ENCODE measurements around the gene ZBTB46.

Gene ZBTB46

DNA sequence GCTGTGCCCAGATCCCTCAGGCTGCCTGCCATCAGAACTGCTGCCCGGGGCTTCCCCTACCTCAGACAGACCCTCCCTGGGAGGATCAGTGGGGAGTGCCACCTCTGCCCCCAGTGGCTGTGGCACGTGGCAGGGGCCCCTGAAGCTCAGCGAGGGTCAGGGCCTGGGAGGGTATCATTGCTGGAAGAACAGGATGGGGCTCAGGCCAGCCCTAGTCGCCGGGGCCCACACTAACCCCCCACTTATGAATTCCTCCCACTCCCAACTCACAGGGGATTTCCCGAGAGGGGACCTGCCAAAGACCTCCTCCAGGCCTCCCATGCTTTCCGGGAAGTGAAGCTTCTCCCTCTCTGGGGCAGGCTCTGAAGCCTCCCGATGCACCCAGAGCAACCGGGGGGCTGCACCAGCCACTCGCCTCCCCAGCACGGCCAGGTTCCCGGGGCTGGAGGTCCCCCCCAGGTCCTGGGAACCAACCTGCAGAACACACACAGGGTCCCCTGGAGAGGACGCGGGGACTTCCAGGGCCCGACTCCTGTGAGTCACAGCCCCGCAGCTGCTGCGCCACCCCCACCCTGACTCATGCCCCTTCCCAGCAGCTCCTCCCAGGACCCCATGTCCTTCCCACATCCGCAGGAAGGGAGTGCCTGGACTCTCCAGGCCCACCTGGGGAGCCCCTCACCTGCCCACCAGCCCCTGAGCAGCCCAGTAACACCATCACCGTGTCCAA lies 132.2 kb downstream of the ZBTB46 start:
- peak; percentile 82 for DNase-seq (ENCODE audit: low spot score)
- TF ChIP-seq, protein P1, sequence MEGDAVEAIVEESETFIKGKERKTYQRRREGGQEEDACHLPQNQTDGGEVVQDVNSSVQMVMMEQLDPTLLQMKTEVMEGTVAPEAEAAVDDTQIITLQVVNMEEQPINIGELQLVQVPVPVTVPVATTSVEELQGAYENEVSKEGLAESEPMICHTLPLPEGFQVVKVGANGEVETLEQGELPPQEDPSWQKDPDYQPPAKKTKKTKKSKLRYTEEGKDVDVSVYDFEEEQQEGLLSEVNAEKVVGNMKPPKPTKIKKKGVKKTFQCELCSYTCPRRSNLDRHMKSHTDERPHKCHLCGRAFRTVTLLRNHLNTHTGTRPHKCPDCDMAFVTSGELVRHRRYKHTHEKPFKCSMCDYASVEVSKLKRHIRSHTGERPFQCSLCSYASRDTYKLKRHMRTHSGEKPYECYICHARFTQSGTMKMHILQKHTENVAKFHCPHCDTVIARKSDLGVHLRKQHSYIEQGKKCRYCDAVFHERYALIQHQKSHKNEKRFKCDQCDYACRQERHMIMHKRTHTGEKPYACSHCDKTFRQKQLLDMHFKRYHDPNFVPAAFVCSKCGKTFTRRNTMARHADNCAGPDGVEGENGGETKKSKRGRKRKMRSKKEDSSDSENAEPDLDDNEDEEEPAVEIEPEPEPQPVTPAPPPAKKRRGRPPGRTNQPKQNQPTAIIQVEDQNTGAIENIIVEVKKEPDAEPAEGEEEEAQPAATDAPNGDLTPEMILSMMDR (IDR thresholded peaks at IDR 0.05; ENCODE audit: extremely low read depth, missing control alignments): no peak

DNA sequence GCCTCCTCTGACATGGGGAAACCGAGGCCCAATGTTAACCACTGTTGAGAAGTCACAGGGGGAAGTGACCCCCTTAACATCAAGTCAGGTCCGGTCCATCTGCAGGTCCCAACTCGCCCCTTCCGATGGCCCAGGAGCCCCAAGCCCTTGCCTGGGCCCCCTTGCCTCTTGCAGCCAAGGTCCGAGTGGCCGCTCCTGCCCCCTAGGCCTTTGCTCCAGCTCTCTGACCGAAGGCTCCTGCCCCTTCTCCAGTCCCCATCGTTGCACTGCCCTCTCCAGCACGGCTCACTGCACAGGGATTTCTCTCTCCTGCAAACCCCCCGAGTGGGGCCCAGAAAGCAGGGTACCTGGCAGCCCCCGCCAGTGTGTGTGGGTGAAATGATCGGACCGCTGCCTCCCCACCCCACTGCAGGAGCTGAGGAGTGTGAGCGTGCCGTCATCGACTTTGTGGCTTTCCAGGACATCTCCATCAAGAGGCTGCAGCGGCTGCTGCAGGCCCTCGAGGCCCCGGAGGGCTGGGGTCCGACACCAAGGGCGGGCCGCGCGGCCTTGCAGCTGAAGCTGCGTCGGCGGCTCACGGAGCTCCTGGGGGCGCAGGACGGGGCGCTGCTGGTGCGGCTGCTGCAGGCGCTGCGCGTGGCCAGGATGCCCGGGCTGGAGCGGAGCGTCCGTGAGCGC lies 133.1 kb downstream of the ZBTB46 start:
- TF ChIP-seq, protein P1 (IDR thresholded peaks at IDR 0.05; ENCODE audit: extremely low read depth, missing control alignments): no peak
- no peak for DNase-seq (ENCODE audit: low spot score)

DNA sequence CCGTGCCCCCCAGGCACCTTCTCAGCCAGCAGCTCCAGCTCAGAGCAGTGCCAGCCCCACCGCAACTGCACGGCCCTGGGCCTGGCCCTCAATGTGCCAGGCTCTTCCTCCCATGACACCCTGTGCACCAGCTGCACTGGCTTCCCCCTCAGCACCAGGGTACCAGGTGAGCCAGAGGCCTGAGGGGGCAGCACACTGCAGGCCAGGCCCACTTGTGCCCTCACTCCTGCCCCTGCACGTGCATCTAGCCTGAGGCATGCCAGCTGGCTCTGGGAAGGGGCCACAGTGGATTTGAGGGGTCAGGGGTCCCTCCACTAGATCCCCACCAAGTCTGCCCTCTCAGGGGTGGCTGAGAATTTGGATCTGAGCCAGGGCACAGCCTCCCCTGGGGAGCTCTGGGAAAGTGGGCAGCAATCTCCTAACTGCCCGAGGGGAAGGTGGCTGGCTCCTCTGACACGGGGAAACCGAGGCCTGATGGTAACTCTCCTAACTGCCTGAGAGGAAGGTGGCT lies 133.7 kb downstream of the ZBTB46 start:
- TF ChIP-seq, protein P1 (IDR thresholded peaks at IDR 0.05; ENCODE audit: extremely low read depth, missing control alignments): no peak
- DNase-seq (ENCODE audit: low spot score): no peak

DNA sequence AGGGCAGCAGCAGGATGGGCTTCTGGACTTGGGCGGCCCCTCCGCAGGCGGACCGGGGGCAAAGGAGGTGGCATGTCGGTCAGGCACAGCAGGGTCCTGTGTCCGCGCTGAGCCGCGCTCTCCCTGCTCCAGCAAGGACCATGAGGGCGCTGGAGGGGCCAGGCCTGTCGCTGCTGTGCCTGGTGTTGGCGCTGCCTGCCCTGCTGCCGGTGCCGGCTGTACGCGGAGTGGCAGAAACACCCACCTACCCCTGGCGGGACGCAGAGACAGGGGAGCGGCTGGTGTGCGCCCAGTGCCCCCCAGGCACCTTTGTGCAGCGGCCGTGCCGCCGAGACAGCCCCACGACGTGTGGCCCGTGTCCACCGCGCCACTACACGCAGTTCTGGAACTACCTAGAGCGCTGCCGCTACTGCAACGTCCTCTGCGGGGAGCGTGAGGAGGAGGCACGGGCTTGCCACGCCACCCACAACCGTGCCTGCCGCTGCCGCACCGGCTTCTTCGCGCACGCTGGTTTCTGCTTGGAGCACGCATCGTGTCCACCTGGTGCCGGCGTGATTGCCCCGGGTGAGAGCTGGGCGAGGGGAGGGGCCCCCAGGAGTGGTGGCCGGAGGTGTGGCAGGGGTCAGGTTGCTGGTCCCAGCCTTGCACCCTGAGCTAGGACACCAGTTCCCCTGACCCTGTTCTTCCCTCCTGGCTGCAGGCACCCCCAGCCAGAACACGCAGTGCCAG lies 134.3 kb downstream of the ZBTB46 start, which contains the start of gene TNFRSF6B:
Gene TNFRSF6B (plus strand): TSS at position 25 of the 729 bp plus-strand sequence. CDS start 116 bp downstream, at position 141.
- TF ChIP-seq, protein P1 (IDR thresholded peaks at IDR 0.05; ENCODE audit: extremely low read depth, missing control alignments): no peak
- no peak for DNase-seq (ENCODE audit: low spot score)

DNA sequence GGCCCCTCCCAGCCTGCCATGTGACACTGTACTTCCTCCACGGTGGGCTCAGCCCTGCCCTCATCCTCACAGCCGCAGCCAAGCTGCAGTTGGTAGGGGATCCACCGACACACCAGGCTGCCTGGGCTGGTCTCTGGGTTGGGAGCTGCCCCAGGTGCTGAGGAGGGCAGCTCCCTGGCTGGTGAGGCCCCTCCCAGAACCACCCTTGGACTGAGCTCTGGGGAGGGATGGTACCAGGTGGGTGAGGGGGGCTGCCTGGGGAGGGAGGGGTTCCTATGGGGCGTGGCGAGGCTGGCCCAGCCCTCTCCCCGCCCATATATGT lies 134.8 kb downstream of the ZBTB46 start:
- peak; percentile 51 for DNase-seq (ENCODE audit: low spot score)
- TF ChIP-seq, protein P1 (IDR thresholded peaks at IDR 0.05; ENCODE audit: extremely low read depth, missing control alignments): no peak

DNA sequence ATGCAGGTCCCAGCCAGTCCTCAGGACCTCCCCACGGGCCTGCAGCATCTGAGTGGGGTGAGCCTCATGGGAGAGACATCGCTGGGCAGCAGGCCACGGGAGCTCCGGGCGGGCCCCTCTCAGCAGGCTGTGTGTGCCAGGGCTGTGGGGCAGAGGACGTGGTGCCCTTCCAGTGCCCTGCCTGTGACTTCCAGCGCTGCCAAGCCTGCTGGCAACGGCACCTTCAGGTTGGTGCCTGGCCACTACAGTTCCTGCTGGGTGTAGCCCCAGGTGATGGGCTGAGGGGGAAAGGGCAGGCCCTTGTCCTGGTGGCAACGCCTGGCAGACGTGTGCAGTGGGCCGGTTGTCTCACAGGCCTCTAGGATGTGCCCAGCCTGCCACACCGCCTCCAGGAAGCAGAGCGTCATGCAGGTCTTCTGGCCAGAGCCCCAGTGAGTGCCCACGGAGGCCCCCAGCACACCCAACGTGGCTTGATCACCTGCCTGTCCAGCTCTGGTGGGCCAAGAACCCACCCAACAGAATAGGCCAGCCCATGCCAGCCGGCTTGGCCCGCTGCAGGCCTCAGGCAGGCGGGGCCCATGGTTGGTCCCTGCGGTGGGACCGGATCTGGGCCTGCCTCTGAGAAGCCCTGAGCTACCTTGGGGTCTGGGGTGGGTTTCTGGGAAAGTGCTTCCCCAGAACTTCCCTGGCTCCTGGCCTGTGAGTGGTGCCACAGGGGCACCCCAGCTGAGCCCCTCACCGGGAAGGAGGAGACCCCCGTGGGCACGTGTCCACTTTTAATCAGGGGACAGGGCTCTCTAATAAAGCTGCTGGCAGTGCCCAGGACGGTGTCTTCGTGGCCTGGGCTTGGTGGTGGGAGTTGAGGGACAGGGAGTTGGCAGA lies 135.4 kb downstream of the ZBTB46 start:
- DNase-seq (ENCODE audit: low spot score): no peak

More for the DNA sequence above, 135.4 kb downstream of the ZBTB46 start:
- TF ChIP-seq, protein P1 (IDR thresholded peaks at IDR 0.05; ENCODE audit: extremely low read depth, missing control alignments): no peak
